22Rv1 (cell line): Measurements from ENCODE around the gene TTBK1.

Experiments
- ZFX ChIP-seq: fragments of 450-650 bp; IDR thresholded peaks from 2 replicates; pipeline ENCODE4 v1.6.1; 2017; ENCODE audit warnings: antibody characterized with exemption, borderline replicate concordance
- TF ChIP-seq, protein P1 (sequence below): fragments of 450-650 bp; IDR thresholded peaks from 2 replicates; pipeline ENCODE4 v1.5.1; 2017; ENCODE audit warnings: mild to moderate bottlenecking

DNA sequence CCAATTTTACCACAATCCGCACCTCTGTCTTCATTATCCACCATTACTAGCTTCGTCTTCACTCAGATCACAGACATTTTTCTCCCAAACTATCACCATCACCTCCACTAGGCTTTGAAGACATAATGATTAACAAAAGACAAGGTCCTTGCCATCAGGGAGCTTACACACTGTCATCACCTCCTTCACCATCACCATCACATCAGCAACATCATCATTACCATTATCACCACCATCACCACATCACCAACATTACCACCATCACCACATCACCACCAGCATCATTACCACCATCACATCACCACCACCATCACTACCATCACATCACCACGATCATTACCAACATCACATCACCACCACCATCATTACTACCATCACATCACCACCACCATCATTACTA is 50.4 kb downstream of the TTBK1 start:
- TF ChIP-seq, protein P1, sequence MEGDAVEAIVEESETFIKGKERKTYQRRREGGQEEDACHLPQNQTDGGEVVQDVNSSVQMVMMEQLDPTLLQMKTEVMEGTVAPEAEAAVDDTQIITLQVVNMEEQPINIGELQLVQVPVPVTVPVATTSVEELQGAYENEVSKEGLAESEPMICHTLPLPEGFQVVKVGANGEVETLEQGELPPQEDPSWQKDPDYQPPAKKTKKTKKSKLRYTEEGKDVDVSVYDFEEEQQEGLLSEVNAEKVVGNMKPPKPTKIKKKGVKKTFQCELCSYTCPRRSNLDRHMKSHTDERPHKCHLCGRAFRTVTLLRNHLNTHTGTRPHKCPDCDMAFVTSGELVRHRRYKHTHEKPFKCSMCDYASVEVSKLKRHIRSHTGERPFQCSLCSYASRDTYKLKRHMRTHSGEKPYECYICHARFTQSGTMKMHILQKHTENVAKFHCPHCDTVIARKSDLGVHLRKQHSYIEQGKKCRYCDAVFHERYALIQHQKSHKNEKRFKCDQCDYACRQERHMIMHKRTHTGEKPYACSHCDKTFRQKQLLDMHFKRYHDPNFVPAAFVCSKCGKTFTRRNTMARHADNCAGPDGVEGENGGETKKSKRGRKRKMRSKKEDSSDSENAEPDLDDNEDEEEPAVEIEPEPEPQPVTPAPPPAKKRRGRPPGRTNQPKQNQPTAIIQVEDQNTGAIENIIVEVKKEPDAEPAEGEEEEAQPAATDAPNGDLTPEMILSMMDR, result no peak
- no peak for TF ChIP-seq ZFX
